Immature natural killer cell (primary cell): ENCODE data around the gene CTBP2. TPM values are rescaled to one million over a fixed set of nuclear protein-coding genes. Genes with fewer than 3 reads are reported as not detected.

Experiments used
- DNase-seq, 3 donors: peaks; one replicate each; pipeline ENCODE4 v3.0.0; 2022; ENCODE audit warnings: mixed read lengths in 1 of 3
- H3K27ac Mint-ChIP-seq, 6 donors: one replicate each; pipeline ENCODE4 v1.8.0; 2020; ENCODE audit warnings: mixed read lengths in 6 of 6, mild to moderate bottlenecking in 5 of 6, inconsistent platforms in 4 of 6, moderate library complexity in 3 of 6
- H3K27me3 Mint-ChIP-seq, 3 donors: one replicate each; pipeline ENCODE4 v1.8.0; 2020 to 2021; ENCODE audit warnings: low read depth in 3 of 3, mild to moderate bottlenecking in 3 of 3, mixed read lengths in 3 of 3, moderate library complexity in 3 of 3, inconsistent platforms in 1 of 3
- H3K36me3 Mint-ChIP-seq, 3 donors: one replicate each; pipeline ENCODE4 v1.8.0; 2020; ENCODE audit warnings: mixed read lengths in 3 of 3, inconsistent platforms in 2 of 3, mild to moderate bottlenecking in 2 of 3
- H3K4me1 Mint-ChIP-seq, 2 donors: one replicate each; pipeline ENCODE4 v1.8.0; 2020; ENCODE audit warnings: inconsistent platforms in 2 of 2, mild to moderate bottlenecking in 2 of 2, mixed read lengths in 2 of 2, moderate library complexity in 1 of 2
- H3K4me3 Mint-ChIP-seq, 5 donors: one replicate each; pipeline ENCODE4 v1.8.0; 2020; ENCODE audit warnings: mild to moderate bottlenecking in 5 of 5, mixed read lengths in 5 of 5, inconsistent platforms in 3 of 5, moderate library complexity in 3 of 5
- H3K9me3 Mint-ChIP-seq, 6 donors: one replicate each; pipeline ENCODE4 v1.8.0; 2020; ENCODE audit warnings: mild to moderate bottlenecking in 6 of 6, mixed read lengths in 6 of 6, inconsistent platforms in 4 of 6, moderate library complexity in 3 of 6
- polyA plus RNA-seq, 3 donors: library from polyadenylated mRNA; unstranded; fragments of 300-500 nt; fragmentation: Illumina TruSeq; gene quantifications; one replicate each; pipeline ENCODE4 v1.2.3, GENCODE V29; 2021

CTBP2 gene
- polyA plus RNA-seq, 3 donors from 2014 or later: 89.8 to 154 (median 131) TPM

DNA sequence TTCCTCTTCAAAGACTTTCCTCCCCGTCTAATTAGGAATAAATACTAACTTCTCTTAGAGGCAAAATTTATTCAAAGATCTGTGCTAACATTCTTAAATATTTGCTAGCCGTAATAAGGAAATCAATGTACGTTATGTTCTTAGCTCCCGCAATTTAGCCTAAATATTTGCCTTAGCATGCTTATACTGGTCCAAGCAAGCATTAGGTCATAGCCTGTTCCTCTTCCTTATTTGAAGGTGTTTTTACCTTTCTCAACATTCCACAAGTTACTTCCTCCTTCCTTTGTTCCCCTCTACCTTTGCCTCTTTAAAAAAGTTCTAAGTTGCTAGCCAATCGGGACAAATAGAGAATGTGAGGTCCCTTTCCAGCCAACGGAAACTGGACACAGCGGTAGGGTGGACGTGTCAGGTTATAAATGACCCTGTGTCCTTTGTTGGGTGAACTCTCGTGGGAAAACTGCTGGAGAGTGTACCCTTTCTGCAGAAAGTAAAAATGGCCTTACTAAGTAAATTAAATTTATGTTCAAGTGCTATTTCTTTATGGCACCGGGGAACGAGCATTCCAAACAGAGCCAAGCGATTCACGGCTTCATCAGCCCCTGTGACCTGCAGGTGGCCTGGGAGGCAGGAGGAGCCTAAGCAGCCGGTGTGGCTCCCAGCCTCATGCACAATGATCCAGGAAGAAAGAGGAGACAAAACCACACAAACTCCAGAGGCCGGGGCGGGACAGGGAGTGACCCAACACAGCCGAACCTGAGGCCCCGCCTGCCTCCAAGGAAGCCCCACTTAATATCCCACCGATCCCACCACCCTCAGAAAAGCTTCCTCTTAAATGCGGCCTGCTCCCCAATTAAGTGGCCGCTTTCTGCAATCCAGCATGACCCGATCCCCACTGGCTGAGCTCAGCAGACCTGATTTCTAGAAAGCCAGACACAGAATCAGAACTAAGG, 151.4 kb downstream of the CTBP2 start:
- Mint-ChIP-seq H3K4me3 (no peak overlapping the region), H3K27ac (peak overlapping the region in 3 of 6 donors; percentile 40 to 76 (median 57)), H3K9me3 (no peaks in the 10 kb centered on the region), H3K36me3 (peaks cover 4 to 20% (median 6%) of the 10 kb centered on the region in 3 donors), H3K4me1 (peaks cover 59 to 79% of the 10 kb centered on the region in 2 donors), H3K27me3 (peaks cover 0 to 11% (median 2%) of the 10 kb centered on the region in 3 donors)
- DNase-seq: no peak

DNA sequence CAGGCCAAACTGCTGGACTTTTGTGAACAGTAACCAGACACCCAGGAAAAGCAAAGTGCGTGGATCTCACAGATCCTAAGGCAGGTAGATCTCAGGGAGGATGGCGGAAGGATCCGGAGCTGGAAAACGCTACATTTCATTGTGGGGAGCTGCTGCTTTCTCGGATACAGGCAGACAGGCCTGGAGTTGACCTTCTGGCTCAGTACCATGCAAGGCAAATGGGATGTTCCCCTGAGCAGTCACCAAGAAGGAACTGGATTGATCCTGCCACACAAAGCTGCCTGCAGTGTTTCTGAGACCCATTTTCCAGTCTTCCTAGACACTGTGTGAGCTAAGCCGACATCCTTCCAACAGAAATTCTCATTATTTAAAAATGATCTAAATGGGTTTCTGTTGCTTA, 152.9 kb downstream of the CTBP2 start:
- peaks cover 4 to 10% (median 4%) of the 10 kb centered on the region in 3 donors for H3K36me3 Mint-ChIP-seq
- H3K4me1 Mint-ChIP-seq: peaks cover 48 to 64% of the 10 kb centered on the region in 2 donors
- no peak for DNase-seq
- peak overlapping the region; percentile 3 to 67 (median 12) for H3K27ac Mint-ChIP-seq
- peaks cover 0 to 13% (median 2%) of the 10 kb centered on the region in 3 donors for H3K27me3 Mint-ChIP-seq
- no peak overlapping the region for H3K4me3 Mint-ChIP-seq
- no peaks in the 10 kb centered on the region for H3K9me3 Mint-ChIP-seq

GRCh38 chr10:125006921-125007426, 153.4 kb downstream of the CTBP2 start:
- Mint-ChIP-seq H3K4me1 (peaks cover 46 to 61% of the 10 kb centered on the region in 2 donors), H3K27me3 (peaks cover 0 to 13% (median 2%) of the 10 kb centered on the region in 3 donors), H3K4me3 (no peak overlapping the region), H3K9me3 (no peaks in the 10 kb centered on the region), H3K36me3 (peaks cover 4 to 7% (median 4%) of the 10 kb centered on the region in 3 donors), H3K27ac (peak overlapping the region; percentile 3 to 67 (median 12))
- no peak for DNase-seq

DNA sequence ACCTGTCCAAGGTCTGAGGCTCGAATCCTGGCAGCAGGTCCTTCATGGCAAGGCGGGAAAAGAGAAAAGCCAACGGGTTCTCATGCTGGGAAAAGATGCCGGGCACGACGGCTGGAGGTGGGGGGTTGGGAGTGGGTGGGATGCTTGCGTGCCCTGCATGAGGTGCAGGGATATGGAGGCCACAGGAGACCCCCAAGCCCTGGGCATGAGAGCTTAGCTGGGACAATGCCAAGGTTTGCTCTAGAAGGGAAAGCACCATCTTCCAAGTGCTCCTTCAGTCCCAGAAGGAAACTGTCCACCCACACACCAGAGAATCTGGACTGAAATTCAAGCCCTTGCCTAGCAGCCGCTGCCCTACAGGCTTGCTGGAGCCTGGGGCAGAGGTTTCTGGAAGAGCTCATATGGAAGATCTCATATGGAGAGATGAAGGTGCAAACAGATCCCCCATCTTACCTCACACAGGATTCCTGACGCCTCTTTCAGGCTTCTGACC, 154.1 kb downstream of the CTBP2 start:
- peak overlapping the region in 3 of 6 donors; percentile 51 to 71 (median 58) for H3K27ac Mint-ChIP-seq
- peaks cover 45 to 59% of the 10 kb centered on the region in 2 donors for H3K4me1 Mint-ChIP-seq
- H3K4me3 Mint-ChIP-seq: no peak overlapping the region

DNA sequence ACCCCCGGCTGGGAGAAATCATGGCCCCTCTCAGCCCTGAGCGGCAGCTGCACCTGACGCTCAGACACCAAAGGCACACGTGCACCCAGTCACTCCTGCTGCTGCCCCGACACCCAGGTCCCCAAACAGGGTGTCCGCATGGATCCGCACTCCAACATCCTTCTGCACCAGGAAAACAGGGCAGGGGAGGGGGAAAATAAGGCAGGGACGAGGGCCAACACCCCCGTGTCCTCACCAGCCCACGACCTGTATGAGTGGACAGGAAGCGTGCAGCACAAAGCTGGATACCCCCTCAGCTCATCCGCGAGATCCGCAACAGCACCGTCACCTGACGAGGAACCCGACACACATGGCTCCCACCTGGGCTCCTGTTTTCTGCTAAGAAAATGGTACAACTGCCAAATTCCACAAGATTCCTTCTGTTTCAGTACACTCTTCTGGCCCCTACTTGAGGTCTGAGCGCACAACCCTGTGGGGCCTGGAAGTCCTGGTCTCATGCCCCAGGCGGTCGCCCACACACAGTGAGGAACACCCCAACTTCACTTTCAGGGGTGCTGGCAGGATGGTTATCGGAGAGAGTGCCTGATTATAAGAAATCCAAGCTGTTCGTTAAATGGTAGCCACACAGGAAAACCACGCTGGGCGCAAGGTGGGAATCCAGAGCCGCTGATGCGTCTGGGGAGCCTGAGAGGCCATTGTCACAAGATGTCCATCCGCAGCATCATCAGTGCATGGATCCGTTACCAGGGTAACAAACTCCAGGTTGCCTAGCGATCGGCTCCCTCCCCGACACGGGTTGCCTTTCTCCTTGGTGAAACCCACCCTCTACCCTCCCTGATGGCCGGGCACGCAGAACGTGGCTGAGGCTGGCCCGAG, 154.8 kb downstream of the CTBP2 start:
- H3K4me3 Mint-ChIP-seq: peak overlapping the region in 1 of 5 donors; percentile 7
- peaks cover 0 to 14% (median 0%) of the 10 kb centered on the region in 3 donors for H3K27me3 Mint-ChIP-seq
- H3K9me3 Mint-ChIP-seq: no peaks in the 10 kb centered on the region
- H3K27ac Mint-ChIP-seq: peak overlapping the region in 1 of 6 donors; percentile 5
- peaks cover 49 to 59% of the 10 kb centered on the region in 2 donors for H3K4me1 Mint-ChIP-seq
- DNase-seq: no peak
- peaks cover 0 to 4% (median 4%) of the 10 kb centered on the region in 3 donors for H3K36me3 Mint-ChIP-seq

More for the DNA sequence above, 154.1 kb downstream of the CTBP2 start:
- no peak for DNase-seq
- Mint-ChIP-seq H3K27me3 (peaks cover 0 to 13% (median under 1%) of the 10 kb centered on the region in 3 donors), H3K9me3 (no peaks in the 10 kb centered on the region), H3K36me3 (peaks cover 1 to 6% (median 4%) of the 10 kb centered on the region in 3 donors)

- H3K9me3 Mint-ChIP-seq: no peaks in the 10 kb centered on the region
- H3K4me3 Mint-ChIP-seq: no peak overlapping the region
- peak overlapping the region in 2 of 6 donors; percentile 20 to 69 for H3K27ac Mint-ChIP-seq
- DNase-seq: no peak
- H3K4me1 Mint-ChIP-seq: peaks cover 51 to 59% of the 10 kb centered on the region in 2 donors
- peaks cover 0 to 6% (median 0%) of the 10 kb centered on the region in 3 donors for H3K36me3 Mint-ChIP-seq
- H3K27me3 Mint-ChIP-seq: peaks cover 0 to 17% (median 2%) of the 10 kb centered on the region in 3 donors
These were observed 155.6 kb downstream of the CTBP2 start for GRCh38 chr10:125004571-125005311.

- H3K27me3 Mint-ChIP-seq: peaks cover 0 to 17% (median 2%) of the 10 kb centered on the region in 3 donors
- no peak overlapping the region for H3K4me3 Mint-ChIP-seq
- no peaks in the 10 kb centered on the region for H3K9me3 Mint-ChIP-seq
- no peak for DNase-seq
- peaks cover 45 to 54% of the 10 kb centered on the region in 2 donors for H3K4me1 Mint-ChIP-seq
- H3K36me3 Mint-ChIP-seq: peaks cover 0 to 6% (median 0%) of the 10 kb centered on the region in 3 donors
- peak overlapping the region in 2 of 6 donors; percentile 20 to 69 for H3K27ac Mint-ChIP-seq
These were observed 156.4 kb downstream of the CTBP2 start for GRCh38 chr10:125003901-125004467.

GRCh38 chr10:125003146-125003900, 157.0 kb downstream of the CTBP2 start:
- DNase-seq: no peak
- H3K27ac Mint-ChIP-seq: peak overlapping the region in 1 of 6 donors; percentile 20
- peaks cover 0 to 17% (median 2%) of the 10 kb centered on the region in 3 donors for H3K27me3 Mint-ChIP-seq
- peaks cover 41 to 48% of the 10 kb centered on the region in 2 donors for H3K4me1 Mint-ChIP-seq
- peaks cover 0 to 6% (median 0%) of the 10 kb centered on the region in 3 donors for H3K36me3 Mint-ChIP-seq
- no peak overlapping the region for H3K4me3 Mint-ChIP-seq
- H3K9me3 Mint-ChIP-seq: no peaks in the 10 kb centered on the region

DNA sequence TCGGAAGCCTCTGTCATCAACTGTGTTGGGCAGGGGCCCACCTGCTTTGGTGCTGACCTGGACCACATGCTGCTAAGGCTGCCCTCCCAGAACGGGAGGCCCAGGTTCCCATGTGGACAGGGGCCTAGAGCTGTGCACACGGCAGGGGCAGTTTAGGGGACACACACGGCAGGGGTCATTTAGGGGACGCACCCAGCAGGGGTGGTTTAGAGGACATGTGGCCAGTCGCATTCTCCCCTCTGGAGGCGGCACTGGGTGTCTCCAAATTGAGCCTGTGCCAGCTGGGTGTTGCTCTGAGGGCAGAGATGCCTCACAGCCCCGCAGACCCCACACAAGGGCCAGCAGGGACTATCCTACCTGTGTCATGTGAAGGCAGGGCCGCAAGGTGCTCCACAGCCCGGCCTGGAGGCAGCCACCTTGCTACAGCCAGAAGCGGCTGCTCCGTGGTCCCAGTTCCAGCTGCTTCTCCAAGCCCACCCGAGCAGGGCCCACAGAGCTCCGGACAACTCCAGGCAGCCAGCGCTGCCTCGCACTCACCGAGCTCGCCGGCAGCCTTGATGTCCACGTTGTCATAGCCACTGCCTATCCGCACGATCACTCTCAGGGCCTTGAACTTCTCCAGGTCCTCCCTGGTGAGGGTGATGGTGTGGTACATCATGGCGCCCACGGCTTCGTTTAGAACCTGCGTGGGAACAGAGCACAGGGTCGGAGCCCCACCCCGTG, 157.8 kb downstream of the CTBP2 start:
- Mint-ChIP-seq H3K4me3 (no peak overlapping the region), H3K4me1 (peaks cover 37 to 43% of the 10 kb centered on the region in 2 donors), H3K36me3 (peaks cover 0 to 6% (median 0%) of the 10 kb centered on the region in 3 donors), H3K27ac (peak overlapping the region in 1 of 6 donors; percentile 20), H3K27me3 (peaks cover 0 to 18% (median 2%) of the 10 kb centered on the region in 3 donors), H3K9me3 (no peaks in the 10 kb centered on the region)
- DNase-seq: no peak

DNA sequence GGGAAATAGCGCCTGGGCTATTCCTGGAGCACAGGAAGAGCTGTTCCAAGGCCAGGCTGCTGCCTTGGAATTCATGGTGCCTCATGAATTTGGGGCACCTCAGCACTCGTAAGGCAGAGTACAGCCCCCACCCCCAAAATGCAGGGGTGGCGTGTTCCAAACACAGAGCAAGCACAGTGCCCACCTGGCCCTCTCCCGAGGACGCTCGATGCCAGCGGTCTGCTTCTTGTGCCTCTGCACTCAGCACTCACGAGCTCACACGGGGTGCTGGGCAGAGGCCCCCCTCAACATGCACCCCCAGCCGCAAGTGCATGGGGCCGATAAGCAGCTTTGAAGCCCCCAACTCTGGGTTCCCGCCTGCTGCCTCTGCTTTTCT, 158.3 kb downstream of the CTBP2 start:
- peaks cover 33 to 37% of the 10 kb centered on the region in 2 donors for H3K4me1 Mint-ChIP-seq
- peaks cover 0 to 22% (median 2%) of the 10 kb centered on the region in 3 donors for H3K27me3 Mint-ChIP-seq
- H3K9me3 Mint-ChIP-seq: no peaks in the 10 kb centered on the region
- DNase-seq: no peak
- no peak overlapping the region for H3K27ac Mint-ChIP-seq
- H3K36me3 Mint-ChIP-seq: peaks cover 0 to 9% (median 0%) of the 10 kb centered on the region in 3 donors
- H3K4me3 Mint-ChIP-seq: no peak overlapping the region

GRCh38 chr10:125001313-125002046, 158.9 kb downstream of the CTBP2 start:
- peaks cover 32% of the 10 kb centered on the region in 2 donors for H3K4me1 Mint-ChIP-seq
- H3K36me3 Mint-ChIP-seq: peaks cover 0 to 9% (median 0%) of the 10 kb centered on the region in 3 donors
- H3K4me3 Mint-ChIP-seq: no peak overlapping the region
- peak overlapping the region in 1 of 6 donors; percentile 48 for H3K27ac Mint-ChIP-seq
- peaks cover 0 to 22% (median 2%) of the 10 kb centered on the region in 3 donors for H3K27me3 Mint-ChIP-seq
- H3K9me3 Mint-ChIP-seq: no peaks in the 10 kb centered on the region
- DNase-seq: no peak
